Naive B cell (primary cell): ENCODE data around the gene CELF4. TPM values are rescaled to one million over a fixed set of nuclear protein-coding genes. Genes with fewer than 3 reads are reported as not detected.

ENCODE experiments used
- ATAC-seq, 2 donors: fragments of 150-1000 bp; cut with Tn5 transposase; 2 replicates each; pipeline ENCODE4 v1.10.0; 2021; ENCODE audit warnings: low read depth in 2 of 2, mild to moderate bottlenecking in 2 of 2, moderate library complexity in 2 of 2
- DNase-seq: peaks from one replicate; pipeline ENCODE4 v3.0.0; 2022
- H3K27ac Mint-ChIP-seq, 6 donors: one replicate each; pipeline ENCODE4 v1.8.0; 2020 to 2022; ENCODE audit warnings: mild to moderate bottlenecking in 6 of 6, mixed read lengths in 6 of 6, moderate library complexity in 5 of 6, inconsistent platforms in 2 of 6
- H3K27me3 Mint-ChIP-seq, 3 donors: one replicate each; pipeline ENCODE4 v1.8.0; 2021 to 2022; ENCODE audit warnings: mixed read lengths in 3 of 3, mild to moderate bottlenecking in 1 of 3
- H3K36me3 Mint-ChIP-seq, 2 donors: one replicate each; pipeline ENCODE4 v1.8.0; 2020 to 2022; ENCODE audit warnings: mixed read lengths in 2 of 2, inconsistent platforms in 1 of 2, mild to moderate bottlenecking in 1 of 2
- H3K4me1 Mint-ChIP-seq, 3 donors: one replicate each; pipeline ENCODE4 v1.8.0; 2020 to 2022; ENCODE audit warnings: mixed read lengths in 3 of 3, inconsistent platforms in 1 of 3, mild to moderate bottlenecking in 1 of 3, moderate library complexity in 1 of 3
- H3K4me3 Mint-ChIP-seq, 8 donors: one replicate each; pipeline ENCODE4 v1.8.0; 2020 to 2022; ENCODE audit warnings: mild to moderate bottlenecking in 8 of 8, mixed read lengths in 8 of 8, moderate library complexity in 8 of 8, inconsistent platforms in 2 of 8
- H3K9me3 Mint-ChIP-seq, 7 donors: one replicate each; pipeline ENCODE4 v1.8.0; 2020 to 2022; ENCODE audit warnings: mixed read lengths in 7 of 7, mild to moderate bottlenecking in 5 of 7, inconsistent platforms in 2 of 7, moderate library complexity in 1 of 7
- polyA plus RNA-seq, 6 donors: library from polyadenylated mRNA; unstranded; fragments of 300-500 nt; fragmentation: Illumina TruSeq; gene quantifications; one replicate each; pipeline ENCODE4 v1.2.3, GENCODE V29; 2021; ENCODE audit warnings: low read depth in 6 of 6

The CELF4 gene
- polyA plus RNA-seq: under 1 TPM in 5 of 6 donors, not detected in 1; 0.21 to 0.34 (median 0.24) TPM

- Mint-ChIP-seq H3K27ac (no peak within 1 kb of the TSS), H3K9me3 (peaks cover 0 to 10% (median 3%) of the 10 kb centered on the region in 7 donors), H3K36me3 (peaks cover 0 to 6% of the 10 kb centered on the region in 2 donors), H3K4me1 (peaks cover 12 to 27% (median 16%) of the 10 kb centered on the region in 3 donors), H3K27me3 (peaks cover 58 to 72% (median 68%) of the 10 kb centered on the region in 3 donors), H3K4me3 (peak within 1 kb of the TSS; percentile 26 to 80 (median 54))
- ATAC-seq: no peak
- DNase-seq: no peak
Measured at GRCh38 chr18:37565101-37565976, at the start of gene CELF4. TSS of gene CELF4 (minus strand) at chr18:37565798.

GRCh38 chr18:37613253-37613565 lies 47.6 kb upstream of the CELF4 start:
- Mint-ChIP-seq H3K4me3 (no peak overlapping the region), H3K4me1 (no peaks in the 10 kb centered on the region), H3K9me3 (peaks cover 0 to 7% (median 4%) of the 10 kb centered on the region in 7 donors), H3K36me3 (no peaks in the 10 kb centered on the region), H3K27ac (no peak overlapping the region), H3K27me3 (peaks cover 0 to under 1% (median 0%) of the 10 kb centered on the region in 3 donors)
- no peak for DNase-seq
- ATAC-seq: no peak

- DNase-seq (no peak), ATAC-seq (no peak)
- H3K27ac Mint-ChIP-seq: no peak overlapping the region
- no peak overlapping the region for H3K4me3 Mint-ChIP-seq
- H3K4me1 Mint-ChIP-seq: no peaks in the 10 kb centered on the region
- H3K27me3 Mint-ChIP-seq: peaks cover 0 to 6% (median 0%) of the 10 kb centered on the region in 3 donors
- H3K36me3 Mint-ChIP-seq: no peaks in the 10 kb centered on the region
- peaks cover 0 to 11% (median 4%) of the 10 kb centered on the region in 7 donors for H3K9me3 Mint-ChIP-seq
Measured at GRCh38 chr18:37612524-37613252, 47.1 kb upstream of the CELF4 start.

- Mint-ChIP-seq H3K27ac (no peak overlapping the region), H3K36me3 (no peaks in the 10 kb centered on the region), H3K4me1 (no peaks in the 10 kb centered on the region), H3K9me3 (peaks cover 0 to 13% (median under 1%) of the 10 kb centered on the region in 7 donors), H3K4me3 (no peak overlapping the region), H3K27me3 (peaks cover 0 to 8% (median 0%) of the 10 kb centered on the region in 3 donors)
- no peak for DNase-seq
- ATAC-seq: no peak
Measured at GRCh38 chr18:37611614-37612279, 46.1 kb upstream of the CELF4 start.

GRCh38 chr18:37608876-37609275 lies 43.3 kb upstream of the CELF4 start:
- H3K4me3 Mint-ChIP-seq: no peak overlapping the region
- peaks cover 0 to 8% (median 0%) of the 10 kb centered on the region in 3 donors for H3K27me3 Mint-ChIP-seq
- H3K36me3 Mint-ChIP-seq: no peaks in the 10 kb centered on the region

GRCh38 chr18:37607281-37607680 lies 41.7 kb upstream of the CELF4 start:
- ATAC-seq: no peak
- H3K27me3 Mint-ChIP-seq: peaks cover 0 to 8% (median 0%) of the 10 kb centered on the region in 3 donors
- H3K9me3 Mint-ChIP-seq: peaks cover 3 to 19% (median 9%) of the 10 kb centered on the region in 7 donors
- no peaks in the 10 kb centered on the region for H3K36me3 Mint-ChIP-seq
- no peak for DNase-seq
- no peak overlapping the region for H3K4me3 Mint-ChIP-seq
- H3K4me1 Mint-ChIP-seq: no peaks in the 10 kb centered on the region
- no peak overlapping the region for H3K27ac Mint-ChIP-seq

More at GRCh38 chr18:37608876-37609275, 43.3 kb upstream of the CELF4 start:
- no peaks in the 10 kb centered on the region for H3K4me1 Mint-ChIP-seq
- ATAC-seq (no peak), DNase-seq (no peak)
- no peak overlapping the region for H3K27ac Mint-ChIP-seq
- peaks cover 2 to 12% (median 5%) of the 10 kb centered on the region in 7 donors for H3K9me3 Mint-ChIP-seq

GRCh38 chr18:37604032-37604431 lies 38.4 kb upstream of the CELF4 start:
- ATAC-seq (no peak), DNase-seq (no peak)
- H3K27me3 Mint-ChIP-seq: peaks cover 0 to 8% (median 0%) of the 10 kb centered on the region in 3 donors
- H3K36me3 Mint-ChIP-seq: no peaks in the 10 kb centered on the region
- H3K4me1 Mint-ChIP-seq: no peaks in the 10 kb centered on the region
- no peak overlapping the region for H3K4me3 Mint-ChIP-seq
- H3K27ac Mint-ChIP-seq: peak overlapping the region in 1 of 6 donors; percentile 6
- H3K9me3 Mint-ChIP-seq: peaks cover 3 to 16% (median 7%) of the 10 kb centered on the region in 7 donors

GRCh38 chr18:37598966-37599896 lies 33.6 kb upstream of the CELF4 start:
- H3K9me3 Mint-ChIP-seq: peaks cover 4 to 11% (median 7%) of the 10 kb centered on the region in 7 donors
- DNase-seq (no peak), ATAC-seq (no peak)
- no peaks in the 10 kb centered on the region for H3K27me3 Mint-ChIP-seq
- H3K4me3 Mint-ChIP-seq: no peak overlapping the region
- H3K4me1 Mint-ChIP-seq: no peaks in the 10 kb centered on the region
- no peak overlapping the region for H3K27ac Mint-ChIP-seq
- H3K36me3 Mint-ChIP-seq: no peaks in the 10 kb centered on the region

- no peak for DNase-seq
- peaks cover 0 to 11% (median 3%) of the 10 kb centered on the region in 7 donors for H3K9me3 Mint-ChIP-seq
- no peak for ATAC-seq
- no peak overlapping the region for H3K27ac Mint-ChIP-seq
- no peaks in the 10 kb centered on the region for H3K36me3 Mint-ChIP-seq
- H3K4me3 Mint-ChIP-seq: no peak overlapping the region
- H3K4me1 Mint-ChIP-seq: no peaks in the 10 kb centered on the region
- no peaks in the 10 kb centered on the region for H3K27me3 Mint-ChIP-seq
Measured at GRCh38 chr18:37598396-37598795, 32.8 kb upstream of the CELF4 start.

- Mint-ChIP-seq H3K9me3 (peaks cover 0 to 6% (median 2%) of the 10 kb centered on the region in 7 donors), H3K27ac (no peak overlapping the region), H3K27me3 (peaks cover 0 to 6% (median 5%) of the 10 kb centered on the region in 3 donors), H3K4me1 (no peaks in the 10 kb centered on the region), H3K36me3 (no peaks in the 10 kb centered on the region), H3K4me3 (no peak overlapping the region)
- ATAC-seq: no peak
- no peak for DNase-seq
Measured at GRCh38 chr18:37590346-37590745, 24.7 kb upstream of the CELF4 start.

GRCh38 chr18:37588289-37588688 lies 22.7 kb upstream of the CELF4 start:
- DNase-seq (no peak), ATAC-seq (no peak)
- H3K36me3 Mint-ChIP-seq: no peaks in the 10 kb centered on the region
- H3K27me3 Mint-ChIP-seq: peaks cover 0 to 11% (median 9%) of the 10 kb centered on the region in 3 donors
- no peaks in the 10 kb centered on the region for H3K4me1 Mint-ChIP-seq
- H3K9me3 Mint-ChIP-seq: peaks cover 0 to 5% (median 0%) of the 10 kb centered on the region in 7 donors
- H3K4me3 Mint-ChIP-seq: no peak overlapping the region
- no peak overlapping the region for H3K27ac Mint-ChIP-seq

- H3K4me1 Mint-ChIP-seq: no peaks in the 10 kb centered on the region
- peaks cover 0 to 11% (median 9%) of the 10 kb centered on the region in 3 donors for H3K27me3 Mint-ChIP-seq
- peaks cover 0 to 5% (median 3%) of the 10 kb centered on the region in 7 donors for H3K9me3 Mint-ChIP-seq
- no peak overlapping the region for H3K4me3 Mint-ChIP-seq
- no peak for DNase-seq
- no peak overlapping the region for H3K27ac Mint-ChIP-seq
- H3K36me3 Mint-ChIP-seq: no peaks in the 10 kb centered on the region
- ATAC-seq: no peak
Measured at GRCh38 chr18:37586656-37587225, 21.1 kb upstream of the CELF4 start.
